Brain pericyte (primary cell): Measurements from ENCODE around the gene GLG1.
A peak's percentile ranks its signal among the peaks of the same experiment; 100 is the strongest.

Experiments used
- DNase-seq: peaks from one replicate; pipeline ENCODE4 v3.0.0-alpha.2; 2012; ENCODE audit warnings: low read depth, low spot score

The GLG1 gene

GRCh38 chr16:74477226-74477625 lies 129.7 kb downstream of the GLG1 start:
- DNase-seq: no peak

DNA sequence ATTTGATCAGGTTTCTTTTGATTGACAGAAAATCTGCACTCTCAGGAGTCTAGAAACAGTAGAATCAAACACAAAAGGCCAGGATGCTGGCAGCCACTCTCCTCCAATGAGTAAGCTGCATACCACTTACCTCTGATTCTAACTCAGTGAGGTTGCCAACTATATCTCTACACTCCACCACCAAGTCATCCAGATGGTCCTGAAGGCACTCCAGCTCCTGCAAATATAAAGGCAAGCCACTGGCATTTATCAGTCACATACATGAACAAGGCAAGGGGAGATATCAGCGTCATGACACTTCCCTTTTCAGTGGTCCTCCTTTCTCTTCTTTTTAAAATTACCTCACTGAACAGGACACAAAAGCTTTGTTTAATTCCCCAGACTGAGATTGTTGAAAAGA lies 132.5 kb downstream of the GLG1 start:
- no peak for DNase-seq

GRCh38 chr16:74472540-74472939 lies 134.4 kb downstream of the GLG1 start:
- DNase-seq: no peak

DNA sequence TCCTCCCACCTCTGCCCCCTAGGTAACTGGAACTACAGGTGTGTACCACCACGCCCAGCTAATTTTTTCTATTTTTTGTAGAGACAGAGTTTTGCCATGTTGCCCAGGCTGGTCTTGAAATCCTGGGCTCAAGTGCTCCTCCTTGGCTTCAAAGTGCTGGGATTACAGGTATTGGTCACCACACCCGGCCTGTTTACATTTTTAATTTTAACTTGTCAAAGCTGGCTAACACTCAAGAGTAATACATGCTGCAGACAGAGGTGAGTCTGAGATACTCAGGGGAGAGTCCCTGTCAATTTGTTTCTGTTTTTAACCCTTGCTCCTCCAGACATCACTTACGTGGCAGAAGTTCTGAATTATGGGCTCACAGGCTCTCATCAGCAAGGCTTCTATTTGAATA lies 134.9 kb downstream of the GLG1 start:
- no peak for DNase-seq

GRCh38 chr16:74469946-74470478 lies 136.9 kb downstream of the GLG1 start:
- no peak for DNase-seq

DNA sequence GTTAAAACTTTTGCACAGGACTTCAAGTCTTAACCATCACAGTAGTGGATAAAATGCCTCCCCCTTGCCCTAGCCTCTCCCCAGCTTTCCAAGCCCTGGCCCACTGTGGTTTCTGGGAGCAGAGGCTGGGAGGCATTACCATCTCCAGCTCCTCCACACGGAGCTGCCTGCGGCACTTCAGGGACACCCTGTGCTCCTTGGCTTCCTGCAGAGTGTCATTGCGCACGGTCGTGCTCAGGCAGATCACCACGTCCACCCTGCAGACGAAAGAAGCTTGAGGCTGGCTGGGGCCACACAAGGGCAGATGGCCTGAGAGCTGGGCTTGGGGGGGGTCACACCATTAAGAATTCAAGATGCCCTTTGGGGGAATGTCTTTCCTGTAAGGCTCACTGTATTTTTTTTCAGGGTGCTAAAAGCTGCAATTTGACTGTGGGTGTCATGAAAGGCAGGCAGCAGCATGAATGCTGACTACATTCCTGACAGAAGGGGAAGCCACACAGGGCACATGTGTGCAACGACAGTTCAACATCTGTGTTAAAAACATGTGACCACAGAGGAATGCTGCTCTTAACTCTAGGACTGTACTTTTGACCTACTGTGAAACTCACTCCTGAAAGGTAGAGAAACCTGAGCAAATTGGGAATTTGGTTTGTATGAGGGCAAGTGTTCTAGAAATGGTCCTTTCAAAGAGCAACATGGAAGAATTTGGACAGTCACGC lies 137.9 kb downstream of the GLG1 start:
- no peak for DNase-seq

DNA sequence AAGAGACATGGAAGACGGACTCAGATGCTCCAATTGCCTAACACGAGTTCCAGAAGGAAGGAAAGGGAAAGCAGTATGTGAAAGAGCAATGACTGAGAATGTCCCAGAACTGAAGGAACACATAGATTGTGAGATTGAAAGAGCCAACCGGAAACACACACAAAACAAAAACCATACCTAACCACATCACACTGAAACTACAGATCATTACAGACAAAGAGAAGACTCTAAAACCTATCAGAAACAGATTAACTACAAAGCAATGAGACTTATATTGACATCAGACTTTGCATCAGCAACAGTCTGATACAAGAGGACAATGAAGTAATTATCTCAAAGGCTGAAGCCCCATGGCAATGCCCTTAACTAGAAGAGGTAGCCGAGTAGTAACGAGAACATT lies 140.0 kb downstream of the GLG1 start:
- DNase-seq: no peak

- DNase-seq: no peak
These were observed 140.8 kb downstream of the GLG1 start for GRCh38 chr16:74465851-74466685.

DNA sequence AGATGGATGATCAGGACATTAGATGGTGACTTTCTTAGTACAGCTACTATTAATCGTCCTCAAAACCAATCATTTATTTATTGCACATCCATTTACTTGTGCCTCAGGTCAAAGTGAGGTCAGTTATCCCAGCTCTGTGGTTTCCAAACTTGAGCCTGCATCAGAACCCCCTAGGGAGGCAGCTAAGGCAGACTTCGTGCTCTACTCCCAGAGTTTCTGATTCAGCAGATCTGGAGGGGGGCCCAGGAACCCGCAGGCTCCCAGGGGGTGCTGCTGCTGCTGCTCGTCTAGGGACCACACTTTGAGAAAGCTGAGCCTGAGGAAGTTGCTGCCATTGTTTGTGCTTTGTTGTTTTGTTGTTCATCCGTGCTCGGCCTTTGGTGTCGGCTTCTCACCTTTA lies 141.6 kb downstream of the GLG1 start:
- DNase-seq: no peak

DNA sequence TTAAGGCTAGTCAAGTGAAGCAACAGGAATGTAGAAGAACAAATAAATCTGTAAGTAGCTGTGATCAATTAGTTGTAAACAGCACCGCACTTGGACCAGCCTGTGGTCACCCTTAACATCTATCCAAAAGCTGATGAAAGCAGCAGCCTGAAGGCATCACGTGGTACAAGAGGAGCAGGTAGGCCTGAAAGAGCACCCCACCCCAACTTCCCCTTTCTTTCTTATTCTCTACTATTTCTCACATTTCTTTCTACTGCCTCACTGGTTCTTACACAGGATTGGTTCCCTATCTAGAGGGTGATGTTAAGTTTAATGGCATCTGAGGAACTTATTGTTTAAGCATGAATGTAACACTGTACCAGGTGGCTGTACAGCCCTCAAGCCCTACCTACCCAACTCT lies 143.0 kb downstream of the GLG1 start:
- DNase-seq: no peak

- DNase-seq: no peak
These were observed 144.6 kb downstream of the GLG1 start for GRCh38 chr16:74462361-74462760.

DNA sequence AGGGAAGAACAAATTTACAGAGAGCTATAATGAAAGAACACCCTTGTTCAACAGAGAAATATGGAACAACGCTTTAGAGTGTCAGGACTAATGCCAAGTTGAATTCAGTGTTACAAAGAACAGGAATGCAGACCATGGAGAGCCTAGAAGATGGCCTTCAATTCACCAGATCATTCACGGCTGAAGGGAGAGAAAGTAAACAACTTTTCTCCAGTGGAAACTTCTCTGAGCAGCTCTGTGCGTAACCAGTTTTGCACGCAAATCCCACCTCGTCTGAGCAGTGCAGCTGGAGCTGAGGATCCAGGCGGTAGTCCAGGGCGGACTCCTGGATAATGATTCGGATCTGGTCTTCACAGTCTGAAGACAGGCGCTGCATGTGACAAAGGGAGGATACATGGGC lies 145.1 kb downstream of the GLG1 start:
- DNase-seq: no peak

GRCh38 chr16:74460542-74460941 lies 146.4 kb downstream of the GLG1 start:
- no peak for DNase-seq

- DNase-seq: no peak
These were observed 150.7 kb downstream of the GLG1 start for GRCh38 chr16:74456290-74456625.

DNA sequence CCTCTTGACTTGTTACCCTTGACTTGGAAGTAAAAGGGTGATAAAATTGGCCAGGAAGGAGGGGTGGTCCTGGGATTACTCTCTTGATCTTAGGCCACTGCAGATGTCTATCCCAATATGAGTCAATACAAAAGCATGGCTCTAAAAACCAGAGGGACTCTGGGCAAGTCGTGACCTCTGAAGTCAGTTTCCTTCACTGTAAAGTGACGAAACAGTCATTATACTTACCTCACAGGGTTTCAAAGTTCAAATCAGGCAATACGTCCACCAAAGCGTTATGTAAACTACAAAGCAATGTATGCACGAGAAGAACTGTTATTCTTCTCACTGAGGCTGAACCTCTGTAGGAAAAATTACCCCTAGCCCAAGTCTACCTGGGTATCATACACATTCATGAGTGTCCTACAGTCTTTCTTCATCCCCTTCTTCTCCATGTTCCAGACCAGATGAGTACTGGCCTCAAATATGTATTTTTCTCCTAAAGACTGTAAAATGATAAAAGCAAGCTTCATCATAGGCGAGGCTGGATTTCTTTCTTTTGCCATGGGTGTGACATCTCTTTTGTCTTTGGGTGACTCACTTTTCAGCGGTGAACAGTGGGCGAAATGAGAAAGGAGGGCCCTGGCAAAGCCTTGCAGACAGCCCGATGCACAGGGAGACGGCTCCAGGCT lies 151.2 kb downstream of the GLG1 start:
- no peak for DNase-seq

GRCh38 chr16:74455213-74455612 lies 151.7 kb downstream of the GLG1 start:
- no peak for DNase-seq

DNA sequence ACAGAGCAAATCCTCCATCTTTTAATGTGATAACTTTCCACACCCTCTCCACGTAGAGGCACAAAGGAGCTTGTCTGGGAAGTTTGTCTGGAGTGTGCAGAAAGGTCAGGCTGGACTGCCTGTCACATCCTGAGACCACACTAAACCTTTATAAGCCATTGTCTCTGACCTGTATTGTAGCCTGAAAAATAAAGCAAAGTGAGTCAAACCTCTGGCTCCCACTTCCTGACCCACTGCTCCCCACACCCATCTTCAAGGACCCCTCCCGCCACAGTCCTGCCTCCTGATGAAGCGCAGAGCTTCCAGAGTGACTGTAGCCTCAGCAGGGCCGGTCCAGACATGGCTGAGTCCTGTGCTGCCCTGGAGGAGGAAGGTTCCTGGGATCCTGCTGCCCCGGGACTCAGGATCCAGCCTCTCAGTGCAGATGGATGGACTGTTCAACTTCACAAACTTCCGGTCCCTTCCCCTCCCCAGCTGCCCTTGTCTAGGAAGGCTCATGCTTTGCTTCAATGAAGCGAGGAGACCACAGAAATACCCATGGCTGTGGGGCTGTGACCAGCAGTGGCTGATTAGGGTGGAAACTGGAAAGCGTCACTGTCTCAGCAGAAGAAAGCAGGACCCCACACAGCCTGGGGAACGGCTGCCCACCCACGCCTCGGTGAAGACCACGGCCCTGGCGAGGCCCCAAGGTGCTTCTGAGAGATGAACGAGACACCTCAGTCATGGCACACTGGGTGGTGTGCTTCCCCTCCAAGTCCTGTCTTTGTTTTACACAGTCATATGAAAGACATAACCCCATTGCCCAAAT lies 154.8 kb downstream of the GLG1 start:
- no peak for DNase-seq

- no peak for DNase-seq
These were observed 155.8 kb downstream of the GLG1 start for GRCh38 chr16:74450967-74451760.

- DNase-seq: no peak
These were observed 156.7 kb downstream of the GLG1 start for GRCh38 chr16:74450236-74450635.

- no peak for DNase-seq
These were observed 157.4 kb downstream of the GLG1 start for GRCh38 chr16:74449470-74449869.

DNA sequence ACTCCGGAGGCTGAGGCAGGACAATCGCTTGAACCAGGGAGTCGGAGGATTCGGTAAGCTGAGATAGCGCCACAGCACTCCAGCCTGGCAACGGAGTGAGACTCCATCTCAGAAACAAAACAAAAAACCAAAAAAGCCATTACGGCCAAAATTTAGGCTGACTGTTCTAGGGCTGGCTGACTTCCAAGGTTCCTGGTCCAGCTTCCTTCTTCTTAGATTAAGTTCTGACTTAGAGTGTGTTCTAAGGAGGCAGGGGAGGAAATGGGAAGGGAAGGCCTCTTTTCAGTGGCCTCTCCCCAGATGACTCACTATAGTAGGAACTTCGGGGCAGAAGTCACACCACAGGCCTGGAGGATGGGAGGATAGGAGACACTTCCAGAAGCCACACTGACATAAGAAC lies 157.9 kb downstream of the GLG1 start:
- peak; percentile 58 for DNase-seq
